ENCODE measurements around the gene FAM184B.

DNA sequence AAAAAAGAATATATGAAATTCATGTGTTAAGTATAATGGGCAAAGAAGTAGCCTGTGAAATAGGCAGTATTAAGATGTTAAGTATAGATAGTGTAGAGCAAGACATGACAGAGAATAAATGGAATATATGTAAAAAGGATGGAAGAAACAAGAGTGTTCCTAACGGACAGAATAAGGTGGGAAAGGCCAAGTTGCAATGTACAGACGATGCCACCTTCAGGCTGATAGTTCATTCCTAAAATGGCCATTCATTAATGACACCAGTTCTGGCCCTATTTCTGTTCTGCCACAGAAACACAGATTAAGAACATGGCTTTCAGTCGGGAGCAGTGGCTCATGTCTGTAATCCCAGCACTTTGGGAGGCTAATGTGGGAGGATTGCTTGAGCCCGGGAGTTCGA lies 4.4 kb upstream of the FAM184B start:
- TF ChIP-seq, protein P1, sequence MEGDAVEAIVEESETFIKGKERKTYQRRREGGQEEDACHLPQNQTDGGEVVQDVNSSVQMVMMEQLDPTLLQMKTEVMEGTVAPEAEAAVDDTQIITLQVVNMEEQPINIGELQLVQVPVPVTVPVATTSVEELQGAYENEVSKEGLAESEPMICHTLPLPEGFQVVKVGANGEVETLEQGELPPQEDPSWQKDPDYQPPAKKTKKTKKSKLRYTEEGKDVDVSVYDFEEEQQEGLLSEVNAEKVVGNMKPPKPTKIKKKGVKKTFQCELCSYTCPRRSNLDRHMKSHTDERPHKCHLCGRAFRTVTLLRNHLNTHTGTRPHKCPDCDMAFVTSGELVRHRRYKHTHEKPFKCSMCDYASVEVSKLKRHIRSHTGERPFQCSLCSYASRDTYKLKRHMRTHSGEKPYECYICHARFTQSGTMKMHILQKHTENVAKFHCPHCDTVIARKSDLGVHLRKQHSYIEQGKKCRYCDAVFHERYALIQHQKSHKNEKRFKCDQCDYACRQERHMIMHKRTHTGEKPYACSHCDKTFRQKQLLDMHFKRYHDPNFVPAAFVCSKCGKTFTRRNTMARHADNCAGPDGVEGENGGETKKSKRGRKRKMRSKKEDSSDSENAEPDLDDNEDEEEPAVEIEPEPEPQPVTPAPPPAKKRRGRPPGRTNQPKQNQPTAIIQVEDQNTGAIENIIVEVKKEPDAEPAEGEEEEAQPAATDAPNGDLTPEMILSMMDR (IDR thresholded peaks at IDR 0.05; ENCODE audit: poor library complexity) = no peak
- no peak for TF ChIP-seq EZH2phosphoT487 (IDR thresholded peaks at IDR 0.05; ENCODE audit: low read depth, severe bottlenecking, unreplicated experiment)
